ENCODE data around the gene RPS6KB2. TPM values are rescaled to one million over a fixed set of nuclear protein-coding genes. Genes with fewer than 3 reads are reported as not detected.

The RPS6KB2 gene
- total and polyA plus RNA-seq, 9 of the 15 experiments (the other 6 are each of a cell fraction or from before 2014, with no cell fraction given) = 0.42 to 122 (median 82.6) TPM

DNA sequence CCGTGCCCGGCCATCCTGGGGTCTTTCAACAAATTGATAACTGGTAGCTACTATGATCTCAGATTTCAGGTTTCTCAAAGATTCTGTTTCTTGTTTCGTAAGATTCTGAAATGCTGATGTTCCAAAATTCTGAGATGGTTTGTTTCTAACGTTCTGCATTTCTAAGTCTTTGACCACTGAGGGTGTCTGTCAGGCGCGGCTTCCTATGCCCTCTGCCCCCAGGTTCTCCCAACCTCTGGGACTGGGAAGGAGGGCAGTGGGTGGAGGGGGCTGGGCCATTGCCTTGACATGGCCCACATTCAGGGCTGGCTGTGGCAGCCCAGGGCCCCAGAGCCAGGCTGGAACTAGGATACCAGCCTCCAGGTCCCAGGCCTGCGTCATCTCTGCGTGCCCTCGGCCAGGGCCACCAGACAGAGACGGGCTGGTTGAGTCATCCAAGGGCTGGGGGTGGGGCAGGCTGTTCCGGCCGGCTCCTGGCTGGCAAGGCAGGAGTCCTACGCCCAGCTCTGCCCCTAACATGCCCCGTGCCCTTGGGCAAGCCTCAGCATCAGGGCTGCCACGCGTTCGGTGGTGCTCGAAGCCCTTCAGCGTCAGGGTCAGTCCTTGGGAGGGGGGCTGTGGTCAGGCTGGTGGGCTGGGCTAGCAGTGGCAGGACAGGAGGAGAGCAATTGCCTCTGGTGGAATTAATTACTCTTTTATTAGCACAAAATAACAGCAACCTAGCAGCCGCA lies 35.6 kb downstream of the RPS6KB2 start (continued):
- TF ChIP-seq, protein P1, sequence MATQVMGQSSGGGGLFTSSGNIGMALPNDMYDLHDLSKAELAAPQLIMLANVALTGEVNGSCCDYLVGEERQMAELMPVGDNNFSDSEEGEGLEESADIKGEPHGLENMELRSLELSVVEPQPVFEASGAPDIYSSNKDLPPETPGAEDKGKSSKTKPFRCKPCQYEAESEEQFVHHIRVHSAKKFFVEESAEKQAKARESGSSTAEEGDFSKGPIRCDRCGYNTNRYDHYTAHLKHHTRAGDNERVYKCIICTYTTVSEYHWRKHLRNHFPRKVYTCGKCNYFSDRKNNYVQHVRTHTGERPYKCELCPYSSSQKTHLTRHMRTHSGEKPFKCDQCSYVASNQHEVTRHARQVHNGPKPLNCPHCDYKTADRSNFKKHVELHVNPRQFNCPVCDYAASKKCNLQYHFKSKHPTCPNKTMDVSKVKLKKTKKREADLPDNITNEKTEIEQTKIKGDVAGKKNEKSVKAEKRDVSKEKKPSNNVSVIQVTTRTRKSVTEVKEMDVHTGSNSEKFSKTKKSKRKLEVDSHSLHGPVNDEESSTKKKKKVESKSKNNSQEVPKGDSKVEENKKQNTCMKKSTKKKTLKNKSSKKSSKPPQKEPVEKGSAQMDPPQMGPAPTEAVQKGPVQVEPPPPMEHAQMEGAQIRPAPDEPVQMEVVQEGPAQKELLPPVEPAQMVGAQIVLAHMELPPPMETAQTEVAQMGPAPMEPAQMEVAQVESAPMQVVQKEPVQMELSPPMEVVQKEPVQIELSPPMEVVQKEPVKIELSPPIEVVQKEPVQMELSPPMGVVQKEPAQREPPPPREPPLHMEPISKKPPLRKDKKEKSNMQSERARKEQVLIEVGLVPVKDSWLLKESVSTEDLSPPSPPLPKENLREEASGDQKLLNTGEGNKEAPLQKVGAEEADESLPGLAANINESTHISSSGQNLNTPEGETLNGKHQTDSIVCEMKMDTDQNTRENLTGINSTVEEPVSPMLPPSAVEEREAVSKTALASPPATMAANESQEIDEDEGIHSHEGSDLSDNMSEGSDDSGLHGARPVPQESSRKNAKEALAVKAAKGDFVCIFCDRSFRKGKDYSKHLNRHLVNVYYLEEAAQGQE (IDR thresholded peaks at IDR 0.05; ENCODE audit: borderline replicate concordance) = 0 out of 2 replicates have a peak, but pooled peaks have one; percentile 22
- TF ChIP-seq, protein P1 (CRISPR knock-in tag; IDR thresholded peaks at IDR 0.05; ENCODE audit: low read depth) = 0 out of 2 replicates have a peak, but pooled peaks have one; percentile 25
- TF ChIP-seq, protein P2, sequence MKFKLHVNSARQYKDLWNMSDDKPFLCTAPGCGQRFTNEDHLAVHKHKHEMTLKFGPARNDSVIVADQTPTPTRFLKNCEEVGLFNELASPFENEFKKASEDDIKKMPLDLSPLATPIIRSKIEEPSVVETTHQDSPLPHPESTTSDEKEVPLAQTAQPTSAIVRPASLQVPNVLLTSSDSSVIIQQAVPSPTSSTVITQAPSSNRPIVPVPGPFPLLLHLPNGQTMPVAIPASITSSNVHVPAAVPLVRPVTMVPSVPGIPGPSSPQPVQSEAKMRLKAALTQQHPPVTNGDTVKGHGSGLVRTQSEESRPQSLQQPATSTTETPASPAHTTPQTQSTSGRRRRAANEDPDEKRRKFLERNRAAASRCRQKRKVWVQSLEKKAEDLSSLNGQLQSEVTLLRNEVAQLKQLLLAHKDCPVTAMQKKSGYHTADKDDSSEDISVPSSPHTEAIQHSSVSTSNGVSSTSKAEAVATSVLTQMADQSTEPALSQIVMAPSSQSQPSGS (CRISPR knock-in tag; IDR thresholded peaks at IDR 0.05) = no peak
- TF ChIP-seq BMI1 (IDR thresholded peaks at IDR 0.05; ENCODE audit: low read length) = no peak
- TF ChIP-seq ZNF324 (CRISPR knock-in tag; IDR thresholded peaks at IDR 0.05) = 0 out of 2 replicates have a peak, but pooled peaks have one; percentile 16
- no peak for TF ChIP-seq STAG1 (CRISPR knock-in tag; IDR thresholded peaks at IDR 0.05; ENCODE audit: borderline replicate concordance)
- no peak for TF ChIP-seq CLOCK (CRISPR knock-in tag; IDR thresholded peaks at IDR 0.05; ENCODE audit: borderline replicate concordance)
- TF ChIP-seq, protein P3, sequence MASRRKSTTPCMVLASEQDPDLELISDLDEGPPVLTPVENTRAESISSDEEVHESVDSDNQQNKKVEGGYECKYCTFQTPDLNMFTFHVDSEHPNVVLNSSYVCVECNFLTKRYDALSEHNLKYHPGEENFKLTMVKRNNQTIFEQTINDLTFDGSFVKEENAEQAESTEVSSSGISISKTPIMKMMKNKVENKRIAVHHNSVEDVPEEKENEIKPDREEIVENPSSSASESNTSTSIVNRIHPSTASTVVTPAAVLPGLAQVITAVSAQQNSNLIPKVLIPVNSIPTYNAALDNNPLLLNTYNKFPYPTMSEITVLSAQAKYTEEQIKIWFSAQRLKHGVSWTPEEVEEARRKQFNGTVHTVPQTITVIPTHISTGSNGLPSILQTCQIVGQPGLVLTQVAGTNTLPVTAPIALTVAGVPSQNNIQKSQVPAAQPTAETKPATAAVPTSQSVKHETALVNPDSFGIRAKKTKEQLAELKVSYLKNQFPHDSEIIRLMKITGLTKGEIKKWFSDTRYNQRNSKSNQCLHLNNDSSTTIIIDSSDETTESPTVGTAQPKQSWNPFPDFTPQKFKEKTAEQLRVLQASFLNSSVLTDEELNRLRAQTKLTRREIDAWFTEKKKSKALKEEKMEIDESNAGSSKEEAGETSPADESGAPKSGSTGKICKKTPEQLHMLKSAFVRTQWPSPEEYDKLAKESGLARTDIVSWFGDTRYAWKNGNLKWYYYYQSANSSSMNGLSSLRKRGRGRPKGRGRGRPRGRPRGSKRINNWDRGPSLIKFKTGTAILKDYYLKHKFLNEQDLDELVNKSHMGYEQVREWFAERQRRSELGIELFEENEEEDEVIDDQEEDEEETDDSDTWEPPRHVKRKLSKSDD (conservative IDR thresholded peaks at IDR 0.05; ENCODE audit: low read length) = no peak
- 0 out of 4 replicates have a peak, but pooled peaks of 1 of the 2 experiments have one; percentile 9 for TF ChIP-seq FOXK2 (conservative IDR thresholded peaks at IDR 0.05 in 1 of 2, IDR thresholded peaks at IDR 0.05 in 1 of 2; ENCODE audit: low read depth in 2 of 2)

Measured in K562 (cell line).